MG63 (cell line): ENCODE results near the gene TCF4. TPM values are rescaled to one million over a fixed set of nuclear protein-coding genes. Genes with fewer than 3 reads are reported as not detected.

ENCODE experiments used
- DNase-seq: peaks from one replicate; pipeline ENCODE4 v3.0.0-alpha.2; 2020
- H3K27me3 ChIP-seq: fragments of 250-450 bp; sonication (Bioruptor Pico); 2 replicates; pipeline ENCODE4 v1.5.1; 2020; ENCODE audit warnings: mild to moderate bottlenecking, moderate library complexity
- H3K36me3 ChIP-seq: fragments of 250-450 bp; sonication (Bioruptor Pico); 2 replicates; pipeline ENCODE4 v1.5.1; 2020; ENCODE audit warnings: mild to moderate bottlenecking, moderate library complexity
- H3K4me3 ChIP-seq: fragments of 250-450 bp; sonication (Bioruptor Pico); 2 replicates; pipeline ENCODE4 v1.5.1; 2020; ENCODE audit warnings: mild to moderate bottlenecking, moderate library complexity
- H3K9me3 ChIP-seq: fragments of 250-450 bp; sonication (Bioruptor Pico); 2 replicates; pipeline ENCODE4 v1.5.1; 2020; ENCODE audit warnings: mild to moderate bottlenecking, moderate library complexity
- total RNA-seq: library from RNA; depleted of rRNA; stranded (reverse); fragments of >200 nt; shearing (Covaris generic); gene quantifications from 2 replicates; pipeline ENCODE4 v1.2.3, GENCODE V29; 2014; ENCODE audit warnings: low replicate concordance

The TCF4 gene
- total RNA-seq, 1 experiment from 2014 or later: 20.3 TPM

DNA sequence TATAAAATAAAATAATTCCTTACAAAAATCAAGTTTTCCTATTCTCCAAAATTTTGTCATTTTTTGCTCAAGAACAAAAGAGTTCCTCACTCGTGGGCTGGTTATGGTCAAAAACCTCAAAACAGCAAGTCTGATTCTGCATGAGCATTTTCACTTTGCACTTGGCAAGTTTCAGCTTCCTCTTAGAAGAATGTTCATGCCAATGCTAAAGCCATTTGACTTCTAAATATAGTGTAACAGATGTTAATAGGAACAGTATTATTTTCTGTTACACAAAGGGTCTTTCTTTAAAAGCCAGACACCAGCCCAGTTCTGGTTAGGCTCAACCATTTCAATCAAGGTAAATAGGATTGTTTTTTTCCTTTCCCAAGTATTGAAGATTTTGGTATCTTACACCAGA is 367.5 kb downstream of the TCF4 start:
- DNase-seq: no peak
- Histone ChIP-seq H3K9me3 (no peaks in the 10 kb centered on the region), H3K36me3 (no peaks in the 10 kb centered on the region), H3K4me3 (no peak overlapping the region), H3K27me3 (no peaks in the 10 kb centered on the region)

DNA sequence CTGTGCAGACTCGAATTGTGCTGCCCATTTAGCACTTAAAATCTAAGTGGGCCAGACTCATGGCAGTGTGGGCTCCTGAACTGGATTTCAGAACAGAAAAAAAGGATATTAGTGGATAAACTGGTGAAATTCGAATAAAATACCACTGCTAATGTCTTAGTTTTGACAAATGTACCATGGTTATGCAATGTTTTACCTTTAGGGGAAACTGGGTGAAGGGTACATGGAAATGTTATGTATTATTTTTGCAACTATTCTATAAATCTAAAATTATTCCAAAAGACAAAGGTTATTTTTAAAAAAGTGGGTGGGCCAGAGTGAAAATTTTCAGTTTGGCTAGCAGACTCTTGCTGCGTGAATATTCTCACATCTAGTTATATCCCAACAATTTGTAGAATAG is 368.2 kb downstream of the TCF4 start:
- H3K4me3 ChIP-seq: no peak overlapping the region
- DNase-seq: no peak

GRCh38 chr18:55219059-55219458 is 368.9 kb downstream of the TCF4 start:
- Histone ChIP-seq H3K4me3 (no peak overlapping the region), H3K9me3 (no peaks in the 10 kb centered on the region), H3K36me3 (no peaks in the 10 kb centered on the region), H3K27me3 (no peaks in the 10 kb centered on the region)
- DNase-seq: no peak

More for the DNA sequence above, 368.2 kb downstream of the TCF4 start:
- Histone ChIP-seq H3K9me3 (no peaks in the 10 kb centered on the region), H3K36me3 (no peaks in the 10 kb centered on the region), H3K27me3 (no peaks in the 10 kb centered on the region)

DNA sequence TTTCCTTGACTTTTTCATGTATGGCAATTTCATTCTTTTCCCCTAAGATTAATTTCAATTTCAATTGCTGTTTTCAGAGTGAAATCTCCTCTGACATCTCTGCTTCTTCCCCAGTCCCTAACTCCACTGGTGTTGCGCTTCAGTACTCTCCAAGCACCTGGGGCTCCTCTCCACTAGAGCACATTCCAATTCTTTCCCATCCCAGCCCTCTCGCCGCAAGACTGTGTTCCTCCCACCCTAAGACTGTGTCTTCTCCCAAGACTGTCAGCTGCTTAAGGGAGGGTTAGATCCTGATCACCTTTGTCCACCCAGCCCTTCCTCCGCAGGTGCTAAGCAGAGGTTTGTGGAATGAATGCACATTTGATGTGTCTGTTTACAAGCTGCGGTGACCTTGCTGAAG is 373.0 kb downstream of the TCF4 start:
- Histone ChIP-seq H3K36me3 (no peaks in the 10 kb centered on the region), H3K27me3 (no peaks in the 10 kb centered on the region), H3K9me3 (no peaks in the 10 kb centered on the region), H3K4me3 (no peak overlapping the region)
- DNase-seq: no peak

DNA sequence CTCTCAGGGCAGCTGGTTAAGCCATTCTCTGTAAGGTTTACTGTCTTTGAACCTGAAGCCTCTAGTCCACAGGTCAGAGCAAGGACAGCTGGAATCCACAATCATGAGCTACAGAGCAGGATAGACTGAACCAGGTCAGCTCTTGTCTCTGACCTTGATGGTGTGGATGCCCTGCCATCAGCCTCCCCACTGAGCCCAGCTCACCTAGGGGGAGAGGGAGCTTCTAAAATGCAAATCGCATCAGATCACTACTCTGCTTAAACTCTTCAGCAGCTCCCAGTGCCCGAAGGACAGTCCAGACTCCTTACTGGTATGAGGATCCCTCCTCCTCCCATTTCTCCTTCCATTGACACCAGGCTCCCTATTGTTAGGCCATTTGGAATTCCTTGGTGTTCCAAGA is 373.5 kb downstream of the TCF4 start:
- Histone ChIP-seq H3K4me3 (no peak overlapping the region), H3K36me3 (no peaks in the 10 kb centered on the region), H3K9me3 (no peaks in the 10 kb centered on the region), H3K27me3 (no peaks in the 10 kb centered on the region)
- no peak for DNase-seq

DNA sequence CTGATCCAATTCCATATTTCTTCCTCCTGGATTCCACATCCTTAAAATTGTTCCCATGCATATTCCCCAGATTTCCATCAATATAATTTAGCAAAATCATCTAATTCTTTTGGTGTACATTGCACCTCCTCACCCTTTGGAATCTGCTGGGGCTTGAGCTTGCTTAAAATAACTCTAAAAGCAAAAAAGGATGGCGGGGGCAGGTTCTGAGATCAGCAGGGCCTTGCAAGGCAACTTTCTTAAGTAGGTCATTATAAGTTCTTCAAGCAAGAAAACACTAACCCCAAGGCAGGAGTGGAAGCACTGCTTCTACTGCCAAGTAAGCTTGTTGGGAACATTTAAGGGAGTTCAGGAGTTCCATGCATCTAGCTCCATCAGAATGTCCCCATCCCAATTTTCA is 374.4 kb downstream of the TCF4 start:
- H3K4me3 ChIP-seq: no peak overlapping the region
- no peak for DNase-seq
- no peaks in the 10 kb centered on the region for H3K9me3 ChIP-seq
- no peaks in the 10 kb centered on the region for H3K36me3 ChIP-seq
- H3K27me3 ChIP-seq: no peaks in the 10 kb centered on the region

GRCh38 chr18:55206927-55207326 is 381.1 kb downstream of the TCF4 start:
- Histone ChIP-seq H3K36me3 (no peaks in the 10 kb centered on the region), H3K27me3 (no peaks in the 10 kb centered on the region), H3K4me3 (no peak overlapping the region), H3K9me3 (no peaks in the 10 kb centered on the region)
- DNase-seq: no peak

GRCh38 chr18:55202232-55202917 is 385.6 kb downstream of the TCF4 start:
- Histone ChIP-seq H3K27me3 (no peaks in the 10 kb centered on the region), H3K4me3 (no peak overlapping the region), H3K9me3 (no peaks in the 10 kb centered on the region), H3K36me3 (no peaks in the 10 kb centered on the region)
- DNase-seq: no peak

GRCh38 chr18:55199291-55199963 is 388.6 kb downstream of the TCF4 start:
- H3K27me3 ChIP-seq: no peaks in the 10 kb centered on the region
- H3K36me3 ChIP-seq: no peaks in the 10 kb centered on the region
- no peaks in the 10 kb centered on the region for H3K9me3 ChIP-seq
- no peak overlapping the region for H3K4me3 ChIP-seq
- no peak for DNase-seq

GRCh38 chr18:55195863-55196262 is 392.1 kb downstream of the TCF4 start:
- H3K36me3 ChIP-seq: no peaks in the 10 kb centered on the region
- no peak overlapping the region for H3K4me3 ChIP-seq
- H3K27me3 ChIP-seq: no peaks in the 10 kb centered on the region
- no peak for DNase-seq
- no peaks in the 10 kb centered on the region for H3K9me3 ChIP-seq

DNA sequence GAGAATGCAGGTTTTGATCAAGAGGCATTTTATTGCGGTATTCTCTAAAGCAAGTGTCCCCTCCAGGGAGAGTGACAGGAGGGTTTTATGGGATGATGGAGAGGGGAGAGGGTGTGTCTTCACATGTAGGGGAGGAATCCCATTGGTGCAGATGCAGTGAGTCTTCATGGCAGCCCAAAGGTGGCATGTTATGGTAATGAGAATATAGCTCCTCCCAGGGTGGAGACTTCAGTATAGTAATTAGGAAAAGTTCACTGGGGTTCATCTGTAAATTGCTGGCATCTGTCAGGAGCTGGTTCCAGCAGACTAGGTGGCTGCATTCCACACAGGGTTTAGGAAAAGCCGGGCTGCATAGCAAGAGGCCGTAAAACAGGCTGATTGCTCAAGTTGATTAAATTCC is 398.0 kb downstream of the TCF4 start:
- Histone ChIP-seq H3K9me3 (no peaks in the 10 kb centered on the region), H3K27me3 (no peaks in the 10 kb centered on the region)
- no peak for DNase-seq

GRCh38 chr18:55186588-55186987 is 401.4 kb downstream of the TCF4 start:
- H3K9me3 ChIP-seq: no peaks in the 10 kb centered on the region
- no peak overlapping the region for H3K4me3 ChIP-seq
- H3K36me3 ChIP-seq: no peaks in the 10 kb centered on the region
- DNase-seq: no peak
- H3K27me3 ChIP-seq: no peaks in the 10 kb centered on the region

More for the DNA sequence above, 398.0 kb downstream of the TCF4 start:
- no peaks in the 10 kb centered on the region for H3K36me3 ChIP-seq
- no peak overlapping the region for H3K4me3 ChIP-seq

- H3K36me3 ChIP-seq: no peaks in the 10 kb centered on the region
- no peaks in the 10 kb centered on the region for H3K9me3 ChIP-seq
- no peak overlapping the region for H3K4me3 ChIP-seq
- no peaks in the 10 kb centered on the region for H3K27me3 ChIP-seq
- no peak for DNase-seq
These were observed 402.6 kb downstream of the TCF4 start for GRCh38 chr18:55185391-55185790.

DNA sequence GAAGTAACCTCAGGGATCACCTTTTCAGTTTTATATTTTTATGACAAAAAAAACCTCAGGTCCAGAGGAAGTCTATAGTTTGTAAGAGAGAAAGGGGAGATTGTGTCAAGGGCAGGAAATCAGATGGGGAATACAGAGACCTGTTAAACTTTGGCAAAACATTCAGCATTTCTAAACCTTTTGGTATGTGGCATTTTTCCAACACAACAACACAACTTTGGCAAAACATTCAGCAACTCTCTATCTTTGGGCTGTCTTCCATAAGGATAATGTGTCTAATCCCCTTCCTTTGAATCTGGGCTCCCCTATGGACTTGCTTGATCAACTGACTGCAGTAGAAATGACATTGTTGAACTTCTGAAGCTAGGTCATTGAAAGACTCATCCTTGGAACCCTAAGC is 408.2 kb downstream of the TCF4 start:
- no peaks in the 10 kb centered on the region for H3K36me3 ChIP-seq
- DNase-seq: no peak
- H3K9me3 ChIP-seq: no peaks in the 10 kb centered on the region
- no peaks in the 10 kb centered on the region for H3K27me3 ChIP-seq
- no peak overlapping the region for H3K4me3 ChIP-seq

DNA sequence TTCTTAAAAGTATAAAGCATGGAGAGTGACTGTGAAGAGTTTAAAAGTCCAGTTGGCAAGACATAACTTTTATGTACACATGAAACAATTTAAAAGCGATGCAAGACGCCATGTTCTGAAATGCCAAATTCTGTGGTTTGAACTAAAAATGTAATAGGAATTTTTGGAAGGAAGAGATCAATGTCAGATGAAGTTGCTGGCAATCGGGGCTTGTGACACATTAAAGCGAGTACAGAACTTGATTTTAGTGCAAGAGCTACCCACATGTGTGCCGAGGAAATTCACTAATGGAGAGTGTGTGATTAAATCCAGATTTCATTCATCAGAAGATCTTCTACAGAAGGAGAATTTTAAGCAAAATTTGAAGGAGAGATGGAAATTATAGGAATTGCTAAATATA is 408.6 kb downstream of the TCF4 start:
- no peak overlapping the region for H3K4me3 ChIP-seq
- no peaks in the 10 kb centered on the region for H3K36me3 ChIP-seq
- no peaks in the 10 kb centered on the region for H3K9me3 ChIP-seq
- no peak for DNase-seq
- H3K27me3 ChIP-seq: no peaks in the 10 kb centered on the region

DNA sequence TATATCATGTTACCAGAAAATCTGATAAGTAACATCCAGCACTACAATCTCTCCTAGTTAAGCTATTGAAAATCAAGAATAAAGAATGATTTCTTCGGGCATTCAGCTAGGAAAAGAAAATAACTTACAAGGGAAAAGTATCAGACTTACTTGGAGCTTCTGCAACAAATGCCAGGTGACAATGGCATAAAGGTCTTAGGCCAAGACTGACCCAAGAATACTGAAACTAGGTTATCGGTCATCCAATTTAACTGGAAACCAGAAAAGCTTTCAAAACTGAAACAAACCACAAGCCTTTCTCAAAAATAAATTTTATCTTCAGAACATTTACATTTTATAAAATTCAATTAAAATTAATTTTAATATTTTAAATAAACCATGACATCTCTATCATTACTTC is 414.7 kb downstream of the TCF4 start:
- DNase-seq: no peak
- Histone ChIP-seq H3K36me3 (no peaks in the 10 kb centered on the region), H3K27me3 (no peaks in the 10 kb centered on the region), H3K9me3 (peaks cover 8% of the 10 kb centered on the region), H3K4me3 (no peak overlapping the region)
